Testis (tissue), 3 donors: ENCODE data around the gene BCL2L11. TPM values are rescaled to one million over a fixed set of nuclear protein-coding genes. Genes with fewer than 3 reads are reported as not detected.

Experiments used
- DNase-seq: peaks from one replicate; pipeline ENCODE4 v3.0.0-alpha.2; 2019
- H3K27ac ChIP-seq, 2 donors: fragments of 200-600 bp; sonication (generic); one replicate each; pipeline ENCODE4 v1.5.1; 2019
- H3K27me3 ChIP-seq: fragments of 200-600 bp; sonication (generic); one replicate; pipeline ENCODE4 v1.5.1; 2019
- H3K36me3 ChIP-seq: fragments of 200-600 bp; sonication (generic); one replicate; pipeline ENCODE4 v1.5.1; 2017; ENCODE audit warnings: low read depth; ENCODE audit errors: missing control alignments
- H3K4me1 ChIP-seq: fragments of 200-600 bp; sonication (generic); one replicate; pipeline ENCODE4 v1.5.1; 2019
- H3K4me3 ChIP-seq, 2 donors: fragments of 200-600 bp; sonication (generic); one replicate each; pipeline ENCODE4 v1.5.1; 2017 to 2019
- H3K9me3 ChIP-seq: fragments of 200-600 bp; sonication (generic); one replicate; pipeline ENCODE4 v1.5.1; 2017
- POLR2A ChIP-seq: fragments of 450-650 bp; IDR thresholded peaks from one replicate; pipeline ENCODE4 v1.6.1; 2017; ENCODE audit warnings: antibody characterized with exemption, mild to moderate bottlenecking, moderate library complexity
- WGBS, 2 donors: methylation state at CpG; one replicate each; pipeline ENCODE4 v1.1.5; 2018; 5-methylcytosine and 5-hydroxymethylcytosine counted together
- intact Hi-C: fragments of 100-400 bp; cut with DNase I; formaldehyde crosslinking; loops from one replicate; pipeline ENCODE4 v1.15.1; 2023; ENCODE audit warnings: low total_unique reads
- polyA plus RNA-seq: library from polyadenylated mRNA; stranded (reverse); fragments of 350-450 nt; fragmentation: Illumina TruSeq; extraction: RNeasy Lipid Tissue Mini Kit (QIAGEN cat#74804); gene quantifications from one replicate; pipeline ENCODE4 v1.2.3, GENCODE V29; 2014; ENCODE audit warnings: low read depth, low replicate concordance; ENCODE audit not compliant: insufficient read depth
- total RNA-seq, 2 donors: library from RNA; depleted of rRNA; stranded (reverse); fragments of >200 nt; gene quantifications; one replicate each; pipeline ENCODE4 v1.2.3, GENCODE V29; 2016
- TF ChIP-seq, protein P1 (sequence below), 3 experiments: fragments of 450-650 bp in 2 of 3; fragments of 200-600 bp in 1 of 3; sonication (generic) in 1 of 3; IDR thresholded peaks; one replicate each; pipeline ENCODE4 v1.5.1; 2016 to 2019; ENCODE audit warnings: antibody characterized with exemption in 3 of 3, mild to moderate bottlenecking in 2 of 3, moderate library complexity in 1 of 3

BCL2L11 gene
- total and polyA plus RNA-seq, 3 donors from 2014 or later, result 26.4 to 41.7 (median 29.3) TPM

DNA sequence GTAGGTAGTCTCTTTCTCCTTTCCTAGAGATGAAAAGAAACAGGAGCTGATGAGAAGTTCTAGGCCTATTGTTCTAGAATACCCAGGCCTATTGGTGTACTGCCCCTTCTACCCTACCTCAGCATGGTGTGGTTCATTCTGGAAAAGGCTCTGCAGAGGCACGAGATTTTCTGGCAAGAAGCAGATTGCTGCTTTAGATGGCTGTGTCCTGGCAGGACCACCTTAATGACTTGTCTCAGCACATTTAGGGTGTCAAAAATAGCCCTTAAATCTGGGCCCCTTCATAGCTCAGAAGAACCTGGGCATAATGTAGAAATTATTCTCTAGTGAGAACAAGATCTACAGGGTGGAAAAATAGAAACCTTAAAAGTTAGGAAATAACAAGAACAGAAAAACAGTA, 87.9 kb downstream of the BCL2L11 start:
- TF ChIP-seq, protein P1, sequence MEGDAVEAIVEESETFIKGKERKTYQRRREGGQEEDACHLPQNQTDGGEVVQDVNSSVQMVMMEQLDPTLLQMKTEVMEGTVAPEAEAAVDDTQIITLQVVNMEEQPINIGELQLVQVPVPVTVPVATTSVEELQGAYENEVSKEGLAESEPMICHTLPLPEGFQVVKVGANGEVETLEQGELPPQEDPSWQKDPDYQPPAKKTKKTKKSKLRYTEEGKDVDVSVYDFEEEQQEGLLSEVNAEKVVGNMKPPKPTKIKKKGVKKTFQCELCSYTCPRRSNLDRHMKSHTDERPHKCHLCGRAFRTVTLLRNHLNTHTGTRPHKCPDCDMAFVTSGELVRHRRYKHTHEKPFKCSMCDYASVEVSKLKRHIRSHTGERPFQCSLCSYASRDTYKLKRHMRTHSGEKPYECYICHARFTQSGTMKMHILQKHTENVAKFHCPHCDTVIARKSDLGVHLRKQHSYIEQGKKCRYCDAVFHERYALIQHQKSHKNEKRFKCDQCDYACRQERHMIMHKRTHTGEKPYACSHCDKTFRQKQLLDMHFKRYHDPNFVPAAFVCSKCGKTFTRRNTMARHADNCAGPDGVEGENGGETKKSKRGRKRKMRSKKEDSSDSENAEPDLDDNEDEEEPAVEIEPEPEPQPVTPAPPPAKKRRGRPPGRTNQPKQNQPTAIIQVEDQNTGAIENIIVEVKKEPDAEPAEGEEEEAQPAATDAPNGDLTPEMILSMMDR (IDR thresholded peaks at IDR 0.05), result no peak
- TF ChIP-seq POLR2A, result no peak
- no peaks in the 10 kb centered on the region for H3K36me3 ChIP-seq
- intact Hi-C loops, result no loop called here
- H3K4me3 ChIP-seq, result no peak overlapping the region
- H3K9me3 ChIP-seq, result no peaks in the 10 kb centered on the region
- no peak for DNase-seq
- H3K4me1 ChIP-seq, result no peaks in the 10 kb centered on the region
- no peak overlapping the region for H3K27ac ChIP-seq
- WGBS, 2 donors, result 100% methylated on average over 1 of the region's 1 CpG
- no peaks in the 10 kb centered on the region for H3K27me3 ChIP-seq

DNA sequence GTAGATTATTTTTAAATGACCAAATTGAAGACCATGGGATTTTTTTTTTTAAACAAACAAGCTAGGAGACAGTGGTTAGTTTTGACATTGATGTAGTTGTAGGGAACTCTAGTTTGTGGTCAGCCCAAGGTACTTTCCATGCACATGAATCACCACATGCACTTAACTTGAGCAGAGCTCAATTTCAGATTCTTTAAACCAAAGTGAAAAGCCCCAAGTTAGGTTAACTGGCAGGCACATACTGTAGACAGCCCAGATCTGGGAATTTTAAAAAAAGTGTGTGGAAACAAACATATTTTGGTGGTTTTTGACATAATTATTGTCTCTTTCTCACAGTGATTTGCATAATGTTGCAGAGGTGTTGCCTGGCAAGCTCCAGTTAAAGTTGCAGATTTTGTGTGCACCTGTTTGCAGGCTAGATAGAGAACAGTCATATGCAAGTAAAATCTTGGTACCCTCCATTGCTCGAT, 88.4 kb downstream of the BCL2L11 start:
- H3K4me3 ChIP-seq, result no peak overlapping the region
- TF ChIP-seq POLR2A, result no peak
- TF ChIP-seq, protein P1 (IDR thresholded peaks at IDR 0.05), result no peak
- no peak for DNase-seq
- no peak overlapping the region for H3K27ac ChIP-seq
- H3K9me3 ChIP-seq, result no peaks in the 10 kb centered on the region
- no peaks in the 10 kb centered on the region for H3K27me3 ChIP-seq
- no peaks in the 10 kb centered on the region for H3K36me3 ChIP-seq
- intact Hi-C loops, result no loop called here
- WGBS, 2 donors, result 93 to 96% methylated on average over 1 of the region's 1 CpG
- no peaks in the 10 kb centered on the region for H3K4me1 ChIP-seq

DNA sequence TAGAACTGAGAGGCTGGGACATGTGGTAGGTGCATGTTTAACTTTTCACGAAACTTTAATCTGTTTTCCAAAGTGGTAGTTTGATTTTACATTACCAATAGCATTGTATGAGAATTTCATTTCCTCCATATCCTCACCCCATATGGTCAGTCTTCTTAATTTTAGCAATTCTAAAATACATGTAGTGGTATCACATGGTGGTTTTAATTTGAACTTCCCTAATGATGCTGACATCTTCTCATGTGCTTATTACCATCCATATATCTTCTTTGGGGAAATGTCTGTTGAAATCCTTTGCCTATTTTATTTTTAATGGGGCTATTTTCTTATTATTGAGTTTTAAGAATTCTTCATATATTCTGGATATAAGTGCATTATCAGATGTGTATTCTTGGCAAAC, 89.3 kb downstream of the BCL2L11 start:
- DNase-seq, result no peak
- whole genome bisulfite sequencing, 2 donors, result 97 to 100% methylated on average over 1 of the region's 1 CpG
- Histone ChIP-seq H3K9me3 (no peaks in the 10 kb centered on the region), H3K36me3 (no peaks in the 10 kb centered on the region), H3K27ac (no peak overlapping the region), H3K4me3 (no peak overlapping the region), H3K27me3 (no peaks in the 10 kb centered on the region), H3K4me1 (no peaks in the 10 kb centered on the region)
- TF ChIP-seq POLR2A, result no peak
- TF ChIP-seq, protein P1 (IDR thresholded peaks at IDR 0.05), result no peak
- intact Hi-C loops, result no loop called here

DNA sequence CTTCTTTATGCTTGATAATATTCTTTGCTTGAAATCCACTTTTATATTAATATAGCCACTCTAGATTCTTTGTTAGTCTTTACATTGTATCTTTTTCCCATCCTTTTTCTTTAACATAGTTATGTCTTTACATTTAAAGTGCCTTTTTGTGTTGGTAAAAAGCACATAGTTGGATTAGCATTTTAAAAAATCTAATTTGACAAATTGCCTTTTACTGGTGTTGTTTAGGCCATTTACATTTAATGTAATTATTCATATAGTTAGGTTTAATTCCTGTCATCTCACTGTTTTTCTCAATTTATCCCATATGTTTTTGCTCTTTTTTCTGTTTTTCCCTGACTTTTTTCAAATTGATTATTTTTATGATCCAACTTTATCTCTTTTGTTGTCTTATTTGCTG, 93.2 kb downstream of the BCL2L11 start:
- Histone ChIP-seq H3K27me3 (no peaks in the 10 kb centered on the region), H3K36me3 (no peaks in the 10 kb centered on the region), H3K9me3 (no peaks in the 10 kb centered on the region), H3K27ac (no peak overlapping the region), H3K4me3 (no peak overlapping the region), H3K4me1 (no peaks in the 10 kb centered on the region)
- DNase-seq, result no peak
- intact Hi-C loops, result no loop called here
- no peak for TF ChIP-seq POLR2A
- TF ChIP-seq, protein P1 (IDR thresholded peaks at IDR 0.05), result no peak

DNA sequence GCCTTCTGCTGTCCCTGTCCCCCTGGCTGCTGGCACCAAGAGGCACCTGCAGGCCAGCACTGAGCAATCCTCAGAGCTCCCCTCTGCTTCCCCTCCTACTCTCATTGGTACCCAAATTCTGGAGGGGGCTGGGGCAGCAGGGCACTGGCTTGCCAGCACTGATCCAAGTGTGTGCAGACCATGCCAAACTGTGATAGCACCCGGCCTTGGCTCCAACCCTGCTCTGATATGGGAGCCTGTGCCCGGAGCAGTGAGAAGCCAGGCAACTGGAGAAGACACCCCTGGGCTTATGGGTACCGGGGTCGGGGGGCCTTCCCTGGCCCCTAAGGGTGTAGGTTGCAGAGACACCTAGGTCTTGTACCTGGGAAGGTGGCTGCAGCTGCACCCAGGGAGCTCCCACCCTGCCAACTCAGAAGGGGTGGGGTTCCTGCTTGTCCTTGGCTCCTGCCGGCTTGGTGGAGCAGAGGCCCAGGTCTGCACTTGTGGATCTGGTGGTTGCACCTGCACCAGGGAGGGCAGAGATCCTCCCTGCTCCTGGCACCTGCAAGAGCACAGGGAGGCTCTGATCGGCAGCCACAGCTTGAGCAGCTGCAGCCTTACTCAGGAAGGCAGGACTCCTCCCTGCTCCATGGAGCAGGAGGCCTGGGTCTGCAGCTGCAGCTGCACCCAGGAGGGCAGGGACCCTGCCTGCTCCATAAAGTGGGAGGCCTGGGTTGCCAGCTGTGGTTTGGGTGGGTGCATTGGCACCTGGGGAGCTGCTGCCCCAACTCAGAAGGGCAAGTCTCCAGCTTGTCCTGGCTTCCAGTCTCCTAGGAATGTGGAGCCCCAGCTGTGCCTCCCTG, 96.3 kb downstream of the BCL2L11 start:
- no peak for TF ChIP-seq POLR2A
- TF ChIP-seq, protein P1 (IDR thresholded peaks at IDR 0.05), result no peak
- H3K27ac ChIP-seq, result no peak overlapping the region
- 75 to 86% methylated on average over 2 to 6 of the region's 6 CpGs for WGBS, 2 donors
- no peaks in the 10 kb centered on the region for H3K27me3 ChIP-seq
- H3K4me1 ChIP-seq, result no peaks in the 10 kb centered on the region
- DNase-seq, result no peak
- H3K4me3 ChIP-seq, result no peak overlapping the region
- no peaks in the 10 kb centered on the region for H3K9me3 ChIP-seq
- no peaks in the 10 kb centered on the region for H3K36me3 ChIP-seq
- intact Hi-C loops, result no loop called here
